Esophagus squamous epithelium (tissue), 4 donors: ENCODE measurements around the gene NRXN2.

Experiments
- CTCF ChIP-seq, 6 experiments: fragments of 450-650 bp in 4 of 6; fragments of 200-600 bp in 2 of 6; sonication (generic) in 2 of 6; IDR thresholded peaks; one replicate each; pipeline ENCODE4 v1.5.1; 2016 to 2019; ENCODE audit warnings: antibody characterized with exemption in 6 of 6, mild to moderate bottlenecking in 4 of 6, moderate library complexity in 4 of 6
- POLR2A ChIP-seq, 4 donors: fragments of 450-650 bp; IDR thresholded peaks; one replicate each; pipeline ENCODE4 v1.6.1; 2017; ENCODE audit warnings: antibody characterized with exemption in 4 of 4, mild to moderate bottlenecking in 4 of 4, moderate library complexity in 3 of 4

- TF ChIP-seq CTCF (IDR thresholded peaks at IDR 0.05) (no peak), POLR2A (IDR thresholded peaks at IDR 0.05) (no peak)
These were observed 41.1 kb upstream of the NRXN2 start for GRCh38 chr11:64764040-64764611.
